ENCODE results near the gene HPF1.
A peak's percentile ranks its signal among the peaks of the same experiment; 100 is the strongest.
"Not testable (repeated sequence)": the region's sequence is repeated elsewhere in the genome, so short reads cannot be mapped to it uniquely, and the experiment has no call there.

HPF1 gene

DNA sequence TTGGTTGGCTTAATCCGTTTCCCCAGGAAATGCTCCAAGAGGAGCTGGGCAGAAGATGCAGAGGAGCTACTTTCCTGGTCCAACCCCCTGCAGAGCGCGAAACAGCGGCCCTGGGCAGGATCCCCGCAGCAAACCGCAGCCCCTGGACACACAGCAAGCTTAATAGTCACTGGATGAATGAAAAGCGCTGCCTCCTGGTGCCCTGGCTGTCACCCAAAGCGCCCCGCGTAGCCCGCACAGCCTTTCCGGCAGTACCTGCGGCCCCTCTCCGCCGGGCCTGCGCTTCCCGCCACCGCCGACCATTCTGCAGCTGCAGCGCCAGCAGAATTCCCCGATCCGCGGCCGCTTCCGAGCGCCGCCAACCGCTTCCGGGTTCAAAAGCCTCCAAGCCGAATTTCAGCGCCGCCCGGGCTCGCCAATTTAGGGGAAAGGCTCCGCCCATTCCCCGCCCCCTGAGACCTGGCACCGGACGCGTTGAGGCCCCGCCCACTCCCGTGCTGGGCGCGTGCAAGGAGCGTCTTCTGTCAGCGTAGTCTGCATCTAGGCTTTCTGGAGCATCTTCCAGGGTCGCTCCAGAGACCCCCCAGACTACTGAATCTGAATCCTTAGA lies at the start of gene HPF1:
Gene HPF1 (minus strand): TSS at position 370 of the 610 bp plus-strand sequence. CDS start 67 bp downstream, at position 303.
- peak; percentile 92 for DNase-seq

DNA sequence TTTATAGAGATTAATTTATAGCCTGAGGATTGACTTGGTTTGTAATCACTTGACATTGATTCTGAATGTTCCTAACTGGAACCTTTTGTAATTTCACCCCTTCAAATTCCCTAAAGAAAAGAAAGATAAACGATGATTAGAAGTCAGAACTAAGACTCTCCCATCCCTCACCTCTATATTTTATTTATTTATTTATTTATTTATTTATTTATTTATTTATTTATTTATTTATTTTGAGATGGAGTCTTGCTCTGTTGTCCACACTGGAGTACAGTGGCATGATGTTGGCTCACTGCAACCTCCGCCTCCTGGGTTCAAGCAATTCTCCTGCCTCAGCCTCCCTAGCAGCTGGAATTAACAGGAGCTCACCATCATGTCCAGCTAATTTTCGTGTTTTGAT lies 49.0 kb upstream of the HPF1 start:
- not testable (repeated sequence) for DNase-seq

DNA sequence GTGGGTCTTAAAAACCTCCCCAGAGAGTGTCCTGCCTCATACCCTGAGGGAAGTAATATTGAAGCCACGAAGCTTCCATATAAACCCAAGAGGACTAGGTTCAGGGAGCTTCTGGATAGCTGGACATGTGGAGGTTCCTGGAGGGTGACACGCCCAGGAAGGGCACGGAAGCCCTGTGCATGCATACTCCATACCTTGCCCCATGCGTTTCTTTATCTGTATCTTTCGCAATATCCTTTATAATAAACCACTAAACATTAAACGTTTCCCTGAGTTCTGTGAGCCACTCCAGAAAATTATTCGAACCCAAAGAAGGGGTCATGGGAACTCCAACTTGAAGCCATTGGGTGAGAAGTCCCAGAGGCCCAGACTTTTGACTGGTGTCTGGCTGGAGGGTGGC lies 45.7 kb upstream of the HPF1 start:
- no peak for DNase-seq

DNA sequence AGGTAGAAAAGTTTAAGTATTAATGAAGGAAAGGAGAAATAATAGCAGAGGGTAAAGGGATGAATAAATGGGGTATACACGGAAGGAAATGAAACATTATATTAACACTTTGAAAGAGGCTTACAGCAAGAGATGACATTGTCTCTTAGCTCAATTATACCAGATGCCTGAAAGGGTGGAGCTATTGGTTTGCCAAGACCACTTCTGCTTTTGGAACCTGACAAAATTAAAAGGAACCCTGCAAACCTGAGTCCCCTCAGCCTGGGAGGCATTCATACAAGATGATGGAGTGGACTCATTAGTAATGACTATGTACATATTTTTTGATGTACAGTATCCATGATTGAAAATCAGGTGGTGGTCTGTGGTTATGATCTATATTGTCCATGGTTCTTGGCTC lies 45.1 kb upstream of the HPF1 start:
- DNase-seq = no peak

DNA sequence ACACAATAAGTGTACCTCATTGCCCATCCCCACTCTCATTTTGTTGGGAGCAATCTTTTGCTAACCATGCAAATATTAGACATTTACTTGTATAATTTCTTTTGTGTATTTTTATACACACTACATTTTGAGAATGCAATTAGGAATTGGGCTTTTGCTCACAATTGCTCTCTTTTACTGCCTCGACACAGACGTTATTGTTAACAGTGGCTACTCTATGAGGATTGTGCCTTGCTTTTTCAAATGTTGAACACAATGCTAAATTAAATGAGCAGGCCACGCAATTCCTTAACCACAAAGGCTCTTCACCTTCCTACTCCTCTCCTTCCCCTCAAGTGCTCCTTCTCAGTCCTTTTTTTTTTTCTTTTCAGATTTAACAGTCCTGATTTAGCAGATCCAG lies 42.8 kb upstream of the HPF1 start:
- DNase-seq = no peak

DNA sequence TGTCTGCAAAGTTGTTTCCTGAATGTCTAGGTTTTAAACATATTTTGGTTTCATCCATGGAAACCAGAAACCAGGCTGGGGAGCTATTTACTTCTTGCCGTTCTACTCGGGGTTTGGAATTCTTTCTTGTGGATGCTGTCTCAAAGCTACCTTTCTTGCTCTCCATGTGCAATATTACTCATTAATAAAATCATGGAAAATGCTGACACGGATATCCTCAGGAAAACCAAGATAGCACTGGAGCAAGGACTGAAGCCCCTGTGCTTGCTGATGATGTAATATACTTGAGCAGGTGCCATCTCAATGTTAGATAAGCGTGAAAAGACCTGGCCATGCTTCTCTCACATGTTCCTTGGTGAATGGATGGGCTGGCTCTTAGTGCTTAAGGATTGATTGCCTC lies 41.5 kb upstream of the HPF1 start:
- no peak for DNase-seq

DNA sequence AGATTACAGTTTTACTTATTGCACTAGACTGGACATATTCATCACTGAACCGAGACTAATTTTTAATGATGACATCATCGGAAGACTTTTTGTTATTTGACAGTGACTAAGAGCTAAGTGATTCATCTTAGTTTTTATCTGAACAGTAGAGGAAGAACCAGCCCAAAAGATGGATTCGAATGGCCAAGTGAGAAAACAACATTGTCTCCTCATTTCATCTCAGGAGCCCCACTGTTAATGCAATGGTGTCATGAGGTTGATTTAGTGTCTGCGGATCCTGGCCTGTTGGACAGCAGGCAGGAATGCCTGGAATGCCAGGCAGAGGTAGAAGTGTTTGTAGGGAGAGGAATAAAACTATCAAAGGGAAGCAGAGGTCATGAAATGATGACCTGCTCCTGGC lies 37.8 kb upstream of the HPF1 start:
- DNase-seq = no peak

DNA sequence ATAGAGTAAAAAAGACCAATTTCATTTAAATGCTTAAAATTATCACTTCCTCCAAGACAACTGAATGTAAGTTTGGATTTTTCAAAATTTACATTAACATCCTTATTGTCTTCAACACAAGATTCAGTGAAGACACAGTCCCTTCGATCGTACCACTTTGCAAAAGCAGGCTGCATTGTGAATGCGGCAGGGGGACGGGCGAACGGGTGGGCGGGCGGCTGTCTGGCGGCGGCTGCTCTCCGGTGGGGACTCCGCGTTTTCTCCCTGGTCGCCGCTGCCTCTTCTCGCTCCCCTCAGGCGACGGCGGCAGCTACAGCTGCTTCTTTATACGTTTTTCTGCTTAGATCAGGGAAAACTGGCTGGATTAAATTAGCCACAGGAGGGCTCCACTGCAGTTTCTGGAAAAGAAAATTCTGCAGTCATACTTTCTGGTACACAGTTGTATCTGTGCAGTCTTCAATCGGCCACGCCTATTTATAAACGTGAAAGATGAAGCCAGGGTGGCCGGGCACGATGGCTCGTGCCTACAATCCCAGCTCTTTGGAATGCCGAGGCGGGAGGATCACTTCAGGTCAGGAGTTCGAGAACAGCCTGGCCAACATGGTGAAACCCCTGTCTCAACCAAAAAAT lies 33.9 kb upstream of the HPF1 start:
- no peak for DNase-seq

DNA sequence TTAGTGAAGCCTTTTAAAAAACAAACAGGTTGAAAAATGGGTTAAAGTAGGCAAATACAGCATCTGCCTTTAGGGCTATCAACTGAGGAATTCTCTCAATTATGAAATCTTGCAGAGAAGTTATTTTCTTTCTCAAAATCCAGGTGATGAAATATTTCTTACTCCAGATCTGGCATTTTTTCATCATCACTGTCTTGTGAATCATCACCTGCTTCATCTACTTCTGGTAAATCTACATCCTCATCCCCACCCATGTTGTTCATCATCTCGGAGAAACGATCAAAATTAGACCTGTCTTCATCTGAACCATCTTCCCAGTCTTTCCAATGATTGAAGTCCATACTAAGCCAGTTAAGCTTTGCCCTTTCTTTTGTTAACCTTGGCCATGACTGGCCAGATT lies 33.3 kb upstream of the HPF1 start:
- DNase-seq = no peak

DNA sequence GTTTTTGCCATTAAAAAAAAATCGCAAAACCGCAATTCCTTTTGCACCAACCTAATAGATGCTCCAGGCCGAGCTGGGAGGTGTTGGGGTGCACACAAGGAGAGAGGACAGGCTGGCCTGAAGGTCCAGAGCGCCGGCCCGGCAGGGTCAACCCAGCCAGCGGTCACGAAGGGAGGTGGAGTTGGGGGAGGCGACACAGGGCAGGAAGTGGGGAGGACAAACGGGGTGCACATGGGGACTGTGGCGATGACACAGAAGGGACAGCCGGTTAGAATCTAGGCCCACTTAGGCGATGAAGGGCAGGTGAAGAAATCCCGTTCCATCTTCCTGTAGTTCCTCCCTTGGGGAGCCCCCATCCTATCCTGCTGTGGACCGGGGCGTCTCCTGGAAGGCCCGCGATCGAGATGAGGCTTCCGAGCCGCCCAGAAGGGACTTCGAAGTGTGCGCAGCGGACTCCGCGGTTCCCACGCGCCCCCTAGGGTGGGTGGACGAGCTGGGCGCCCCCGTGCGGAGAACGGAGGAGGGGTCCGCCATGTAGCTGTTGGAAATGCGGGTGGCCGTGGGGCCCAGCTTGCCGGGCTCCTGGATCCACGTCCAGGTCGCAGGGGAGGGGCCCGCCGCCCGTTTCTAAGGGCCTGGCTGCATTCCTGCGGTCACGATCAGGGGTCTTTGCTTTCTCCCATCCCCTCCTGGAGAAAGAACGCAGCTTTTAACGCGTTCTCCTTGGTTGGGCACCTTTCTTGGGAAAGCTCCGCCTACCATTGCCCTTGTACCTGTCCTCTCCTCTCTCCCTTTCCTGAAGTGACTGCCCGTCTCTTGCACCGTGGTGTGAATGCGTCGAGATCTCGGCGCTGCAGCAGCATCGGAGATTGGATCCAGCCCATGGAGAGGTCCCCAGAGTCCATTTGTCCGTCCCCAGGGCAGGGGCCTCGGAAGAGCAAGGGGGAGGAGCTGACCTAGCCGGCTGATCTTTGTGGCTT lies 17.0 kb upstream of the HPF1 start:
- DNase-seq = peak; percentile 7 to 12

DNA sequence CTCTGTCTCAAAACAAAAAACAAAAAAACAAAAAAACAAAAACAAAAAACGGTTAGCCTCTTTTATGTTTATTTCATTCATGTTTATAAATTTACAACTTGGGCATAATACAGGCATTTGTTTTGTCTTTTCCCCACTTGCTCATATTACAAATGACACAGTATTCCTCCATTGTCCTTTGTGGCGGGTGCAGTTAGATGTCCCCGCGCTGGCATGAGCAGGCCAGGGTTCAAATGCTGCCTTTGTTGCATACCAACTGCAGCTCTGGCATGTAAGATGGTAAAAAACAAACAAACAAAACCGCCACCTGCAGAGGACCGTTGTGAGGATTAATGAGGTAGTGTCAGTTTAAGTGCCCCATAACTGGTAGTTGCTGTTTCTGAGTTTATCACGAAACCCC lies 16.1 kb upstream of the HPF1 start:
- no peak for DNase-seq

DNA sequence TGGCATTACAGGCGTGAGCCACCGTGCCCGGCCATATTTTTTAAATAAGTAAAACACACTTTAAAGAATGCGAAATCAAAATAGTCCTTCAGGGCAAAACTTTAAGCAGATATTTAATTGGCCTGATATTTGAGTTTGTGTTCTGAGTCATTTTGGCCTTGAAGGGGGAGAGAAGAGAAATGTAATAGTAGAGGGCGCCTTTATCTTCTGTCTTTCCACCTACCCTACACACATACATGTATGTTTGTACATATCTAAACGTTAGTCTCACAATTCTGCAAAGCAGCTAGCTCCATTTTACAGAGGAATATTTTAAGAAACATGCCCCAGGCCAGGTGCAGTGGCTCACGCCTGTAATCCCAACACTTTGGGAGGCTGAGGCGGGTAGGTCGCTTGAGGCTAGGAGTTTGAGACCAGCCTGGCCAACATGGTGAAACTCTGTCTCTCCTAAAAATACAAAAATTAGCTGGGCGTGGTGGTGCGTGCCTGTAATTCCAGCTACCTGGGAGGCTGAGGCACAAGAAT lies 13.9 kb upstream of the HPF1 start:
- DNase-seq = not testable (repeated sequence)

DNA sequence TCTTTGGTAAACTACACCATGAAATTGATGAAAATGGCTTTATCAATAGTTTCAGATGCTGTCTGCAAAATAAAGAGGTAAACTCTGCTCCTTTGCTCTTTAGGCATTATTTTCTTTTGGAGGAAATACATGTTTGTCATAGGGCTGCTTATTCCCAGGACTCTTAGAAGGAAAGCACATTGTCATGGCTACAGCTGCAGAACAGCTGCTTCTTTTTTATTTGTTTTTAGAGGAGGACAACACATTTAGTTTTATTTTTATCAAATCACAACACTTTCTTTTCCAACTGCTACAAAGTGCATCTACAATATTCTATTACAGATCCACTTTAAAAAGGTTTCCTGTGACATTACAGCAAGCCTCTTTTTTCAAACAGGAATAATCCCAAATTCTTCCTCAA lies 12.7 kb upstream of the HPF1 start:
- DNase-seq = no peak

DNA sequence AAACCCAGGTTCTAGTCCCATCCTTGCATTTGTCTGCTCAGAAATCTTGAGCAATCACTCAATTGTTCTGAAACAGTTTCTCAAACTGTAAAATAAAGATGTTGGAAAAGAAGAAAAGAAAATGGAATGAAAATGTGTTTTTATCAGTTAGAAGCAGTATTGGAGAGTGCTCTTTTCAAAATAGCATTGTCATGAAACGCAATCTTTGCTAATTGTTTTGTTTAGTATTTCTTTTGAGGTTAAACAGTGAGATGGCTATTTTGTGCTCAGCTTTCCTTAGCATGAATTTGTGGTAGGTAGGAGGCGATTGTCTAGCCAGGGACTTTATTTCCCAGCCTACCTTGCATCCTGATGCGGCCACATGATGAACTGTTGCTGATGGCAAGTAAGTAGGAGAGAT lies 10.6 kb upstream of the HPF1 start:
- no peak for DNase-seq

DNA sequence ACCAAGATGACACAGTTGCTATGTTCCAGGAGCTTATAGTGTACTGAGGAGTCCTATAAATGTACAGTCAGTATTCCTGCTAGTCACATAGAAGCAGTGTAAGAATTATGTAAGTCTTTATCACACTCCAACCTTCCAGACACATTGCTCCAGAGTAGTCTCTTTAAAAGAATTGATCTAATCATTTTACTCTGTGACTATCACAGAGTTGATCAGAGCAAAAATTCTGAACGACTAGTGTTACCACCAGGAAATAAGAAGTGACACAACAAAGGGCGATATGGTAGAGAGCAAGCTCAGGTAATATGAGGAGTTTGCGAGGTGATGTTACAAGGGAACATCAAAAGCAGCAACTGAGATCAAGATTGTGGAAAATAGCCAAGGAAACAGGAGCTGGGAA lies 9.0 kb upstream of the HPF1 start:
- DNase-seq = no peak

DNA sequence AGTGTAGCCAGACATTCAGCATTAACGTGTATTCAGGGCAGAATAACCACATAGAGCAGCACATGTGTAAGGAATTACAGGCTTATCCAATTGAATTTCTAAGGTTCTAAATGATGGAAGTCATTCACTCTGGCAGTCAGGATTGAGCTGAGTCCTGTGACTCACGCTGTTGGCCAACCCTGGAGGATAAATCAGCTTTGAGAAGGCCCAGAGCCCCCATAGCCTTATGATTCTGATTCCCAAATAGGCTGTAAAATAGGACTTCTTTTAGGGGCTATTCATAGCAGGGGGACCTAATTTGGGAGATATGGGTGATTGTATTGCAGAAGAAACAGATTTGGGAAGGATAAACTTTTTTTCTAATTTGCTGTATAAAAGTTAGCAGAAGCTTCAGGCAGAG lies 8.1 kb upstream of the HPF1 start:
- DNase-seq = no peak

DNA sequence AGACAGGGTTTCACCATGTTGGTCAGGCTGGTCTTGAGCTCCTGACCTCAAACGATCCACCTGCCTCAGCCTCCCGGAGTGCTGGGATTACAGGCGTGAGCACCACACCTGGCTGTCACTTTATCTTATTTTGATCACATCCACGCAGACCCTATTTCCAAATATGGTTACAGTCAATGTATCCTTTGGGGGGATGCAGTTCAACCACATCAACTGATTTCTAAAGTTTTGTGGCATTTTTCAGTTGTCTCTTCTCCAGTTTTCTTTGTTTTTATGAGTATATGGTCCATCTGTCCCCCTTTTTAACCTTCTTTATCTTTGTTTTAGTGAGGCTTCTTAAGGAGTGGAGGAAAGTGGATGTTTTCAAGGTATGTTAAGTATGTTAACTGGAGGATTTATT lies 4.1 kb upstream of the HPF1 start:
- no peak for DNase-seq

DNA sequence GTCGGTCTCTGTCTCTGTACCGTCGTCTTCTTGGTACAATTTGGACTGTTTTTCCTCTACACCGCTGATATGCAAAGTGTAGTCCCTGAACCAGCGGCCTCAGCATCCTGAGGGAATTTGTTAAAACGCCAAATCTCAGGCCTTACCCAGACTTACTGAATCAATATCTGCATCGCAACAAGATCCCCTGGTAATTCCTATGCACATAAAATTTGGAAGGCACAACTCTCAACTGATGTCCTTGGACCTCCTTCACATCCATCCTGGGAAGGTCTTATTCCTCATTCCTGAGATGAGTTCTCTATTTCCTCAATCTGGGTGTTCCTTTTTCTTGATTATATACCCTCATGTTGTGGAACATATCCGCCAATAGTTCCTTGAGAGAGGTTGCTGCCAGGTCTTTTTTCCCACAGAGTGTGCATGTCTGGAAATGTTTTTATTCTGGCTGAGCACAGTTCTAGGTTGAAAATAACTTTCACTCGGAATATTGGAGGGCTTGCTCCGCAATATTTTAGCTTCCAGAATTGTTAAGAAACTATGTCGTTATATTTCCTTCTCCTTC lies 738 bp upstream of the HPF1 start:
- DNase-seq = no peak

DNA sequence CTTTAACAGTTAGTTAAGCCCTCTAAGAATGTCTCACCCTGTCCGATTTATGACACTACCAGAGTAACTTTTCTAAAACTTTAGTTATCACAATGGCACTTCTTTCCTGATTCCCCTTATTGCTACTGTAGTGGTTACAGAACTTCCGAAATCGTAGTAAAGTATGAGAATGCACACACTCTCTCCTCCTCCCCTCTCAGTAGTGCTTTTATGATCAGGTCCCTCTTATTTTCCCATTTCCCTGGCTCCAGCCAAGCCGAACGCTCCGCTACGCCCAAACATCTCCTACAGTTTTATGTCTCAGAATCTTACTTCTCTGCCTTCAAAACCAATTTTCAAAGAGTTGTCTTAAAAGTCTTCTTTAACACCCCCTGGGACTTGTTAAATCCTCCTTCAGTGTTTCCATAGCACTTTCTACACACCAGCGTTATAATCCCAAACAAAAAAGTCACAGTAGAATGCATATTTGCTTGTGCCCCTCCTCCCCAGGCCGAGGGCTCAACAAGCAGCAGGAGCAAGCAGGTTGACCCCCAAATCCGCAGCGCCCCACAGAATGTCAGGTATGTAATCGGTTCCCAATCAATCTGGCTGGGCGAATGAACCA lies 671 bp downstream of the HPF1 start:
- no peak for DNase-seq

DNA sequence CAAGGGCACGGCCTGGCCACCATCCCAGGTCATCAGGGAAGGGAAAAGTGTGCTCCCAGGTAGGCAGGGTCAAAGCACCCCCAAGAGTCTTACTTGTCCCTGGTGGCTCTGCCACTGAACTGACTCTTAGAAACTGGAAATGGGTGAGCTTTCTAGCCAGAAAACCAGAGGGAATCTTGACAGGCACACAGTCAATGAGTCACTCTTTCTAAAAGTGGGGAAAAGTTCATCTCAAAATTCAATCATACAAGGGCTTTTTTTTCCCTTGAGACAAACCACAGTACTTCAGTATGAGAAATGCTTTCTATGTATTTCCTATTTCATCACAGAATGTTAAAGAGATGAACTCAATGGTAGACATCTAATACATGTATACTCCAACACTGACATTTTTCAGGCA lies 12.5 kb downstream of the HPF1 start:
- no peak for DNase-seq

DNA sequence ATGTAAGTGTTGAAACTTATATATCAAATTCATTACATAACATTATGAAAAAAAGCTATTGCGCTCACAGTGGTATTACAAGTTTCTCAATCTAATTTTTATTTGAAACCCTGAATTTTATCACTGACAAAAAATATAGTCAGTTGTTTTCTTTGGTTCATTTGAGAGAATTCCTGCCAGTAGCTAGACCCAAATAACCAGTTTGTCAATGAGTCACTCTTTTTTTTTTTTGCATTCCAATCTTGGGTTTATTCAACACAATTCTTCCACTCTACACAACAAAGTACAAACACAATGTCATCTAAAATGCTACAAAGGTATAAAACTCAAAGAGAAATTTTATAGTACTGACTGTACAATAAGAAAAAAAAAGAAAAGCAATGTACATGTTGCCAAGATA lies 13.1 kb downstream of the HPF1 start:
- no peak for DNase-seq

DNA sequence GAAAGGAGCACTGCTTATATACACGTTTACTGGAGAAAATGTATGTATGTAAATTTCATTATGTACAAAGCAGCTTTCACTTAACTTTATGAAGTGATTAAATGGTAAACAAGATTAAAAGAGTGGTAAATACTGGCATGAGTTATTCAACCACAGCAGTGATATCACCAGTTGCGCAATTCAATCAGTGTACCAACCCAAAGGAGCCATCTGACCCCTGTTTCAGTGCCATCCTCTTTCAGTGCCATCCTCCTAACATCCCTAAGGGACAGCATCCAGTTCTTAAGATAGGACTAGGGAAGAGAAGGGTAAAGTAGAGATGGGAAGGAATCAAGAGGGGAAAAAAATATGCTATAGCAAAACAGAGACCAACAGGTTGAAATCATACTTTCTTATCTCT lies 16.2 kb downstream of the HPF1 start:
- DNase-seq = no peak

DNA sequence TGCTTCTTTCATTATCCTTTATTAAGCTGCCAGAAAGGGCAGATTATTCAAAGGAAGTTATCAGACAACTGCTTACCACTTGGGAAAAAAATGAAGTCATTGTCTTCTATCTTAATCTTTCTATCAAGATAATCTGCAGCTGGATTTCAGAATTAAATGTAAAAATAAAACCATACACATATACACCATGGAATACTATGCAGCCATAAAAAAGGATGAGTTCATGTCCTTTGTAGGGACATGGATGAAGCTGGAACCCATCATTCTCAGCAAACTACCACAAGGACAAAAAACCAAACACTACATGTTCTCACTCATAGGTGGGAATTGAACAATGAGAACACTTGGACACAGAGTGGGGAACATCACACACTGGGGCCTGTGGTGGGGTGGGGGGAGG lies 19.1 kb downstream of the HPF1 start:
- not testable (repeated sequence) for DNase-seq
